ENCODE data around the gene MASP2. TPM values are rescaled to one million over a fixed set of nuclear protein-coding genes. Genes with fewer than 3 reads are reported as not detected.
"Not testable (repeated sequence)": the region's sequence is repeated elsewhere in the genome, so short reads cannot be mapped to it uniquely, and the experiment has no call there.

Gene MASP2
- total RNA-seq, 1 experiment from 2014 or later, result 0.25 TPM

- intact Hi-C loops (cut with micrococcal nuclease); H3K9ac ChIP-seq (ENCODE audit: low read length); H3K9me3 ChIP-seq (ENCODE audit: control insufficient read depth in 1 of 2, insufficient read depth in 1 of 2, low read depth in 1 of 2, low read length in 2 of 2); H4K20me1 ChIP-seq (ENCODE audit: insufficient read depth); H3K4me3 ChIP-seq (replicated peaks in 1 of 2; ENCODE audit: low read depth in 1 of 2, low read length in 2 of 2); RAD21 ChIA-PET (ENCODE audit: low non-redundant PET in 1 of 2, low total read pairs in 2 of 2, uncharacterized antibody in 2 of 2, unreplicated experiment in 2 of 2); H3K4me2 ChIP-seq (ENCODE audit: low read length); H3K9me2 ChIP-seq (ENCODE audit: insufficient read depth); H2AFZ ChIP-seq (ENCODE audit: low read depth, low read length, poor library complexity, severe bottlenecking); ATAC-seq; H3K4me1 ChIP-seq (ENCODE audit: control insufficient read depth in 1 of 2, insufficient read depth in 2 of 2, low read length in 2 of 2); BruUV-seq (replicated peaks); DNase-seq (ENCODE audit: low read depth, low spot score); POLR2A ChIA-PET; H3K27ac ChIP-seq (ENCODE audit: low read depth, low read length); CTCF ChIA-PET; H3K79me2 ChIP-seq (ENCODE audit: insufficient read depth, low read length); H3K27me3 ChIP-seq (ENCODE audit: insufficient read depth, low read length); H3K36me3 ChIP-seq (ENCODE audit: control insufficient read depth in 1 of 2, insufficient read depth in 2 of 2, low read length in 2 of 2): not testable (repeated sequence)
Measured at GRCh38 chr1:10992004-10992403, 55.0 kb downstream of the MASP2 start.

GRCh38 chr1:10990828-10991227, 56.2 kb downstream of the MASP2 start:
- H3K4me1 ChIP-seq (ENCODE audit: control insufficient read depth in 1 of 2, insufficient read depth in 2 of 2, low read length in 2 of 2), result peaks cover 4 to 9% of the 10 kb centered on the region in 2 experiments; a peak in 2 of 4 replicates
- RAD21 ChIA-PET (ENCODE audit: low non-redundant PET in 1 of 2, low total read pairs in 2 of 2, uncharacterized antibody in 2 of 2, unreplicated experiment in 2 of 2), result no interaction called here
- ATAC-seq (no peak), DNase-seq (ENCODE audit: low read depth, low spot score) (no peak)
- H3K9me3 ChIP-seq (ENCODE audit: control insufficient read depth in 1 of 2, insufficient read depth in 1 of 2, low read depth in 1 of 2, low read length in 2 of 2), result no peaks in the 10 kb centered on the region
- H3K79me2 ChIP-seq (ENCODE audit: insufficient read depth, low read length), result no peaks in the 10 kb centered on the region
- H3K4me2 ChIP-seq (ENCODE audit: low read length), result no peak overlapping the region
- H4K20me1 ChIP-seq (ENCODE audit: insufficient read depth), result no peaks in the 10 kb centered on the region
- POLR2A ChIA-PET, result no interaction called here
- no peaks in the 10 kb centered on the region for H3K36me3 ChIP-seq (ENCODE audit: control insufficient read depth in 1 of 2, insufficient read depth in 2 of 2, low read length in 2 of 2)
- no peak overlapping the region for H3K27ac ChIP-seq (ENCODE audit: low read depth, low read length)
- H3K9ac ChIP-seq (ENCODE audit: low read length), result no peak overlapping the region
- no peaks in the 10 kb centered on the region for H3K9me2 ChIP-seq (ENCODE audit: insufficient read depth)
- H3K27me3 ChIP-seq (ENCODE audit: insufficient read depth, low read length), result no peaks in the 10 kb centered on the region
- H2AFZ ChIP-seq (ENCODE audit: low read depth, low read length, poor library complexity, severe bottlenecking), result no peak overlapping the region
- CTCF ChIA-PET, result no interaction called here
- intact Hi-C loops (cut with micrococcal nuclease), result no loop called here
- BruUV-seq (replicated peaks), result no TSS peak
- H3K4me3 ChIP-seq (replicated peaks in 1 of 2; ENCODE audit: low read depth in 1 of 2, low read length in 2 of 2), result no peak overlapping the region
- TF ChIP-seq MAX (IDR thresholded peaks at IDR 0.05) (no peak), EGR1 (IDR thresholded peaks at IDR 0.05; ENCODE audit: low read depth) (no peak), SP1 (IDR thresholded peaks at IDR 0.05; ENCODE audit: low read depth) (no peak), EZH2 (IDR thresholded peaks at IDR 0.05) (no peak), ZBTB33 (IDR thresholded peaks at IDR 0.05; ENCODE audit: extremely low read depth, insufficient replicate concordance, low read length) (no peak), CBX3 (IDR thresholded peaks at IDR 0.05; ENCODE audit: low read depth) (no peak), RAD21 (IDR thresholded peaks at IDR 0.05; ENCODE audit: low read depth) (no peak), FOSL1 (IDR thresholded peaks at IDR 0.05; ENCODE audit: low read depth) (no peak), JUND (IDR thresholded peaks at IDR 0.05) (no peak), ATF3 (IDR thresholded peaks at IDR 0.05) (no peak), REST (IDR thresholded peaks at IDR 0.05; ENCODE audit: low read depth) (no peak), POLR2A (IDR thresholded peaks at IDR 0.05; ENCODE audit: borderline replicate concordance, extremely low read depth, insufficient read depth, insufficient read length) (no peak), EZH2phosphoT487 (IDR thresholded peaks at IDR 0.05; ENCODE audit: borderline replicate concordance) (no peak), ZFX (IDR thresholded peaks at IDR 0.05) (no peak), SIN3A (IDR thresholded peaks at IDR 0.05; ENCODE audit: low read depth) (no peak), POLR2AphosphoS5 (IDR thresholded peaks at IDR 0.05; ENCODE audit: low read depth, low read length) (no peak), TCF7L2 (IDR thresholded peaks at IDR 0.05; ENCODE audit: borderline replicate concordance, extremely low read depth, insufficient read depth, insufficient read length) (no peak)
